ENCODE data around the gene CCDC192.

CCDC192 gene

GRCh38 chr5:127801751-127802476 is 98.7 kb downstream of the CCDC192 start:
- Histone ChIP-seq H3K4me3 (ENCODE audit: insufficient read depth, low read length, poor library complexity, severe bottlenecking) (no peak overlapping the region), H3K27me3 (ENCODE audit: low read length) (no peaks in the 10 kb centered on the region), H3K79me2 (ENCODE audit: insufficient read depth, low read length) (no peaks in the 10 kb centered on the region), H3K4me2 (ENCODE audit: low read depth, low read length, poor library complexity, severe bottlenecking) (no peak overlapping the region), H3K9ac (ENCODE audit: low read length) (no peak overlapping the region), H3K36me3 (ENCODE audit: low read length) (no peaks in the 10 kb centered on the region), H3K27ac (ENCODE audit: low read depth, low read length) (no peak overlapping the region), H3K9me3 (ENCODE audit: insufficient read depth, low read length) (no peaks in the 10 kb centered on the region), H3F3A (ENCODE audit: insufficient read depth) (no peaks in the 10 kb centered on the region), H3K9me2 (replicated peaks; ENCODE audit: insufficient read depth, low read length) (no peaks in the 10 kb centered on the region), H4K20me1 (ENCODE audit: low read depth, low read length) (no peaks in the 10 kb centered on the region), H2AFZ (ENCODE audit: low read depth, low read length, severe bottlenecking) (no peak overlapping the region)
- TF ChIP-seq EZH2phosphoT487 (conservative IDR thresholded peaks at IDR 0.05; ENCODE audit: low read length): no peak
- TF ChIP-seq, protein P1, sequence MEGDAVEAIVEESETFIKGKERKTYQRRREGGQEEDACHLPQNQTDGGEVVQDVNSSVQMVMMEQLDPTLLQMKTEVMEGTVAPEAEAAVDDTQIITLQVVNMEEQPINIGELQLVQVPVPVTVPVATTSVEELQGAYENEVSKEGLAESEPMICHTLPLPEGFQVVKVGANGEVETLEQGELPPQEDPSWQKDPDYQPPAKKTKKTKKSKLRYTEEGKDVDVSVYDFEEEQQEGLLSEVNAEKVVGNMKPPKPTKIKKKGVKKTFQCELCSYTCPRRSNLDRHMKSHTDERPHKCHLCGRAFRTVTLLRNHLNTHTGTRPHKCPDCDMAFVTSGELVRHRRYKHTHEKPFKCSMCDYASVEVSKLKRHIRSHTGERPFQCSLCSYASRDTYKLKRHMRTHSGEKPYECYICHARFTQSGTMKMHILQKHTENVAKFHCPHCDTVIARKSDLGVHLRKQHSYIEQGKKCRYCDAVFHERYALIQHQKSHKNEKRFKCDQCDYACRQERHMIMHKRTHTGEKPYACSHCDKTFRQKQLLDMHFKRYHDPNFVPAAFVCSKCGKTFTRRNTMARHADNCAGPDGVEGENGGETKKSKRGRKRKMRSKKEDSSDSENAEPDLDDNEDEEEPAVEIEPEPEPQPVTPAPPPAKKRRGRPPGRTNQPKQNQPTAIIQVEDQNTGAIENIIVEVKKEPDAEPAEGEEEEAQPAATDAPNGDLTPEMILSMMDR (IDR thresholded peaks at IDR 0.05; ENCODE audit: insufficient read depth, low read length, poor library complexity, severe bottlenecking): no peak

DNA sequence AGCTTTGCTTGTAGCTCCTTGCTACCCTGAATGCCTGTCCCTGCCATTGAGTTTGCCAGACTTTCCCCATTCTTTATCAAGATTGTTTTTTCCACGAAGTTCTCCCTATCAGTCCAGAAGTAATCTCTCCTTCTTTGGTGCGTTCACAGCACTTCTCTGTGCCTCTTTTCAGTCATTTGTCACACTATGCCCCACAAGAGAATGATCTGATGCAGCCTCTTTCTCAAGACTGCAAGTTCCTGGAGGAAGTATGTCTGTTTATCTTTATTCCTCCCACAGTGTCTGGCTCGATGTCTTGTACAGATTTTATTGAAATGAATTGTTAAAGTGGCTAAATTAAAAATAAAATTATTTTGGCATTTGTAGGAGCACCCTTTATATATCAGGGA is 99.3 kb downstream of the CCDC192 start:
- Histone ChIP-seq H3K9me2 (replicated peaks; ENCODE audit: insufficient read depth, low read length) (no peaks in the 10 kb centered on the region), H2AFZ (ENCODE audit: low read depth, low read length, severe bottlenecking) (no peak overlapping the region), H3K9ac (ENCODE audit: low read length) (no peak overlapping the region), H3K9me3 (ENCODE audit: insufficient read depth, low read length) (no peaks in the 10 kb centered on the region), H3K4me3 (ENCODE audit: insufficient read depth, low read length, poor library complexity, severe bottlenecking) (no peak overlapping the region), H3F3A (ENCODE audit: insufficient read depth) (no peaks in the 10 kb centered on the region), H3K27me3 (ENCODE audit: low read length) (no peaks in the 10 kb centered on the region), H3K27ac (ENCODE audit: low read depth, low read length) (no peak overlapping the region), H3K79me2 (ENCODE audit: insufficient read depth, low read length) (no peaks in the 10 kb centered on the region), H3K36me3 (ENCODE audit: low read length) (no peaks in the 10 kb centered on the region), H3K4me2 (ENCODE audit: low read depth, low read length, poor library complexity, severe bottlenecking) (no peak overlapping the region), H4K20me1 (ENCODE audit: low read depth, low read length) (no peaks in the 10 kb centered on the region)
- TF ChIP-seq, protein P1 (IDR thresholded peaks at IDR 0.05; ENCODE audit: insufficient read depth, low read length, poor library complexity, severe bottlenecking): no peak
- no peak for TF ChIP-seq EZH2phosphoT487 (conservative IDR thresholded peaks at IDR 0.05; ENCODE audit: low read length)

DNA sequence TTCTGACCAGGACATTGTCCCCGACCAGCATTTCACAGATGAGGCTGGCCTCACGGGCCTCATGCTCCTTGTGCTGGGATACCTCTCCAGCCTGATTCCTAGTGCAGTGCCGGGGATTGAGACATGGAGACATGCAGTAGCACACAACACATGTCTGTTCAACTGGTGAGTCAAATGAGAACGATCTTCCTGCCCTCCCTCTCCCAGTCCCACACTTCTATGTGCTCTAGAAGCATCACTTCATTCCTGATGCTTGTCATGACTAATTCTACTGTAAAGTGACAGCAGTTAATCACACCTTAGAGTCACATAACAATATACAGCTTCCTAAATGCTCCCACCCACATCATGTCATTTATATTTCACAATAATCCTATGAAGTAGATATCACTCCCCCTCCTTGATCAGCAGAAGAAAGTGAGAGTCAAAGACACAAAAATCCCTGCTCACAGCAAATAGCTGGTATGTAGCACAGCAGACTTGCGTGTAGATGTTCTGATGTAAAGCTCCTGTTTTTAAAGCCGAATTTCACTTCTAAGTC is 101.8 kb downstream of the CCDC192 start:
- no peak overlapping the region for H3K4me2 ChIP-seq (ENCODE audit: low read depth, low read length, poor library complexity, severe bottlenecking)
- no peak overlapping the region for H2AFZ ChIP-seq (ENCODE audit: low read depth, low read length, severe bottlenecking)
- no peak overlapping the region for H3K27ac ChIP-seq (ENCODE audit: low read depth, low read length)
- TF ChIP-seq EZH2phosphoT487 (conservative IDR thresholded peaks at IDR 0.05; ENCODE audit: low read length): no peak
- TF ChIP-seq, protein P1 (IDR thresholded peaks at IDR 0.05; ENCODE audit: insufficient read depth, low read length, poor library complexity, severe bottlenecking): no peak
- H4K20me1 ChIP-seq (ENCODE audit: low read depth, low read length): no peaks in the 10 kb centered on the region
- no peaks in the 10 kb centered on the region for H3K27me3 ChIP-seq (ENCODE audit: low read length)
- no peak overlapping the region for H3K9ac ChIP-seq (ENCODE audit: low read length)
- H3K9me2 ChIP-seq (replicated peaks; ENCODE audit: insufficient read depth, low read length): no peaks in the 10 kb centered on the region
- H3K4me3 ChIP-seq (ENCODE audit: insufficient read depth, low read length, poor library complexity, severe bottlenecking): no peak overlapping the region
- H3K9me3 ChIP-seq (ENCODE audit: insufficient read depth, low read length): no peaks in the 10 kb centered on the region
- H3K79me2 ChIP-seq (ENCODE audit: insufficient read depth, low read length): no peaks in the 10 kb centered on the region
- no peaks in the 10 kb centered on the region for H3K36me3 ChIP-seq (ENCODE audit: low read length)
- H3F3A ChIP-seq (ENCODE audit: insufficient read depth): no peaks in the 10 kb centered on the region

Data from SU-DHL-6 (cell line).